ENCODE measurements around the gene TGFBR3L.
"Not testable (repeated sequence)": the region's sequence is repeated elsewhere in the genome, so short reads cannot be mapped to it uniquely, and the experiment has no call there.

The TGFBR3L gene

GRCh38 chr19:7879836-7880235 lies 34.8 kb upstream of the TGFBR3L start:
- DNase-seq = no peak

- no peak for DNase-seq
Observed at GRCh38 chr19:7881910-7882309, 32.7 kb upstream of the TGFBR3L start.

GRCh38 chr19:7883105-7883504 lies 31.5 kb upstream of the TGFBR3L start:
- no peak for DNase-seq

GRCh38 chr19:7883796-7884570 lies 30.6 kb upstream of the TGFBR3L start:
- no peak for DNase-seq

- DNase-seq = no peak
Observed at GRCh38 chr19:7885818-7886217, 28.8 kb upstream of the TGFBR3L start.

- no peak for DNase-seq
Observed at GRCh38 chr19:7887408-7888144, 27.1 kb upstream of the TGFBR3L start.

GRCh38 chr19:7888145-7888825 lies 26.3 kb upstream of the TGFBR3L start, which contains the start of gene LRRC8E:
Gene LRRC8E (plus strand): TSS chr19:7888510. CDS start chr19:7895604, 7,094 bp downstream.
- DNase-seq = peak; percentile 40

GRCh38 chr19:7888826-7889217 lies 25.8 kb upstream of the TGFBR3L start:
- no peak for DNase-seq

GRCh38 chr19:7893362-7894101 lies 21.1 kb upstream of the TGFBR3L start:
- DNase-seq = not testable (repeated sequence)

GRCh38 chr19:7894612-7895309 lies 19.9 kb upstream of the TGFBR3L start:
- DNase-seq = no peak

GRCh38 chr19:7895565-7895964 lies 19.1 kb upstream of the TGFBR3L start:
- no peak for DNase-seq

GRCh38 chr19:7897292-7897691 lies 17.3 kb upstream of the TGFBR3L start:
- no peak for DNase-seq

GRCh38 chr19:7898967-7899366 lies 15.7 kb upstream of the TGFBR3L start:
- DNase-seq = no peak

- peak; percentile 16 for DNase-seq
Observed at GRCh38 chr19:7899751-7900378, 14.8 kb upstream of the TGFBR3L start.

GRCh38 chr19:7900401-7900870 lies 14.2 kb upstream of the TGFBR3L start:
- DNase-seq = no peak

GRCh38 chr19:7900931-7901330 lies 13.7 kb upstream of the TGFBR3L start:
- DNase-seq = peak; percentile 29

- DNase-seq = no peak
Observed at GRCh38 chr19:7901337-7901736, 13.3 kb upstream of the TGFBR3L start.

GRCh38 chr19:7902796-7903243 lies 11.8 kb upstream of the TGFBR3L start:
- no peak for DNase-seq

- DNase-seq = peak; percentile 100
Observed at GRCh38 chr19:7903244-7904073, 11.2 kb upstream of the TGFBR3L start, which contains the start of gene MAP2K7. Gene MAP2K7 (plus strand): TSS chr19:7903877. CDS start chr19:7903945, 68 bp downstream.

All from femur (tissue), 1 donor.